HepG2 (cell line): ENCODE measurements around the gene CYP2W1. TPM values are rescaled to one million over a fixed set of nuclear protein-coding genes. Genes with fewer than 3 reads are reported as not detected.

Experiments used
- AGO2 ChIP-seq: fragments of 200-400 bp; formaldehyde crosslinking; optimal IDR thresholded peaks from 2 replicates; pipeline ENCODE3; 2017; ENCODE audit warnings: mild to moderate bottlenecking, low read depth, low read length, moderate library complexity
- BCLAF1 ChIP-seq: fragments of 450-650 bp; IDR thresholded peaks from 2 replicates; pipeline ENCODE4 v1.6.1; 2017; ENCODE audit warnings: mild to moderate bottlenecking
- CBFB ChIP-seq: sonication (generic); formaldehyde crosslinking; IDR thresholded peaks from 2 replicates; pipeline ENCODE4 v1.4.0; 2020; ENCODE audit warnings: missing genetic modification reagents
- EED ChIP-seq: sonication (generic); formaldehyde crosslinking; IDR thresholded peaks from 2 replicates; pipeline ENCODE4 v1.5.0; 2020; ENCODE audit warnings: mild to moderate bottlenecking, missing genetic modification reagents
- FOXJ3 ChIP-seq: sonication (generic); formaldehyde crosslinking; IDR thresholded peaks from 2 replicates; pipeline ENCODE4 v1.4.0; 2020; ENCODE audit warnings: missing genetic modification reagents, mild to moderate bottlenecking, borderline replicate concordance
- GABPB1 ChIP-seq: IDR thresholded peaks from 2 replicates; pipeline ENCODE4 v1.6.1; 2016; ENCODE audit warnings: mild to moderate bottlenecking, missing genetic modification reagents, moderate library complexity, missing compliant biosample characterization
- HDAC2 ChIP-seq: sonication (generic); formaldehyde crosslinking; IDR thresholded peaks from 2 replicates; pipeline ENCODE4 v1.4.0; 2020; ENCODE audit warnings: missing genetic modification reagents
- HOXA9 ChIP-seq: sonication (generic); formaldehyde crosslinking; IDR thresholded peaks from 2 replicates; pipeline ENCODE4 v1.8.1; 2022; ENCODE audit warnings: missing genetic modification reagents, mild to moderate bottlenecking, moderate library complexity, borderline replicate concordance
- JUNB ChIP-seq: sonication (generic); formaldehyde crosslinking; IDR thresholded peaks from 2 replicates; pipeline ENCODE4 v1.8.0; 2022; ENCODE audit warnings: missing genetic modification reagents, mild to moderate bottlenecking, borderline replicate concordance
- LCORL ChIP-seq, 2 experiments: fragments of 450-650 bp in 1 of 2; sonication (generic) in 1 of 2; formaldehyde crosslinking in 1 of 2; IDR thresholded peaks; 2 replicates each; pipeline versions ENCODE4 v1.5.0 to v1.6.1; 2017 to 2020; ENCODE audit warnings: antibody characterized with exemption in 1 of 2, missing genetic modification reagents in 1 of 2
- MXD4 ChIP-seq: IDR thresholded peaks from 2 replicates; pipeline ENCODE4 v1.6.1; 2016; ENCODE audit warnings: mild to moderate bottlenecking, missing biosample characterization, missing genetic modification reagents
- MXI1 ChIP-seq: IDR thresholded peaks from 3 replicates; pipeline ENCODE4 v1.6.1; 2012; ENCODE audit warnings: low read depth, low read length, inconsistent platforms, borderline replicate concordance
- PAWR ChIP-seq: sonication (generic); formaldehyde crosslinking; IDR thresholded peaks from 2 replicates; pipeline ENCODE4 v1.4.0; 2020; ENCODE audit warnings: missing genetic modification reagents, mild to moderate bottlenecking, borderline replicate concordance
- PBX3 ChIP-seq: sonication (generic); formaldehyde crosslinking; IDR thresholded peaks from 2 replicates; pipeline ENCODE4 v1.8.1; 2023; ENCODE audit warnings: missing genetic modification reagents, inconsistent platforms, borderline replicate concordance
- POLR2A ChIP-seq, 2 experiments: IDR thresholded peaks; 2 replicates each; pipeline ENCODE4 v1.6.1; 2011; ENCODE audit warnings: low read depth in 2 of 2, low read length in 2 of 2, mild to moderate bottlenecking in 1 of 2, moderate library complexity in 1 of 2; ENCODE audit not compliant: insufficient read depth in 1 of 2
- RBM22 ChIP-seq: fragments of 200-400 bp; formaldehyde crosslinking; optimal IDR thresholded peaks from 2 replicates; pipeline ENCODE3; 2017; ENCODE audit warnings: mild to moderate bottlenecking, low read length, moderate library complexity
- SP2 ChIP-seq: sonication (generic); formaldehyde crosslinking; IDR thresholded peaks from 2 replicates; pipeline ENCODE4 v1.5.1; 2020; ENCODE audit warnings: mild to moderate bottlenecking, missing genetic modification reagents
- TBP ChIP-seq: sonication (generic); formaldehyde crosslinking; IDR thresholded peaks from 2 replicates; pipeline ENCODE4 v1.5.0; 2020; ENCODE audit warnings: missing genetic modification reagents
- THAP7 ChIP-seq: sonication (generic); formaldehyde crosslinking; IDR thresholded peaks from 2 replicates; pipeline ENCODE4 v1.8.1; 2023; ENCODE audit warnings: mild to moderate bottlenecking, missing genetic modification reagents
- ZFP62 ChIP-seq: sonication (generic); formaldehyde crosslinking; IDR thresholded peaks from 2 replicates; pipeline ENCODE4 v1.4.0; 2020; ENCODE audit warnings: missing genetic modification reagents
- ZFY ChIP-seq: sonication (generic); formaldehyde crosslinking; IDR thresholded peaks from 2 replicates; pipeline ENCODE4 v1.4.0; 2020; ENCODE audit warnings: missing genetic modification reagents
- ZIK1 ChIP-seq: sonication (generic); formaldehyde crosslinking; IDR thresholded peaks from 2 replicates; pipeline ENCODE4 v1.5.0; 2020; ENCODE audit warnings: mild to moderate bottlenecking, low read depth, missing genetic modification reagents, borderline replicate concordance
- ZNF549 ChIP-seq: sonication (generic); formaldehyde crosslinking; IDR thresholded peaks from 2 replicates; pipeline ENCODE4 v1.5.0; 2020; ENCODE audit warnings: missing genetic modification reagents
- ZNF674 ChIP-seq: sonication (generic); formaldehyde crosslinking; IDR thresholded peaks from 2 replicates; pipeline ENCODE4 v1.5.0; 2020; ENCODE audit warnings: low read depth, mild to moderate bottlenecking, missing genetic modification reagents
- polyA plus RNA-seq, 8 experiments: library from polyadenylated mRNA; depleted of rRNA in 3 of 8; stranded (reverse) in 7 of 8; unstranded in 1 of 8; fragments of >200 nt; fragmentation: Illumina TruSeq in 4 of 8; extraction: Trizol in 4 of 8; gene quantifications; 2 replicates each; pipeline versions ENCODE4 v1.2.1 to v1.2.3, GENCODE V29; 2011 to 2016; ENCODE audit warnings: low read depth in 4 of 8, missing spikeins in 1 of 8, mixed read lengths in 1 of 8; ENCODE audit not compliant: insufficient read depth in 1 of 8
- total RNA-seq, 5 experiments: library from RNA; depleted of rRNA; stranded (reverse); fragments of >200 nt; fragmentation: Illumina TruSeq; extraction: Trizol; gene quantifications; 2 replicates each; pipeline ENCODE4 v1.2.3, GENCODE V29; 2016; ENCODE audit warnings: low read depth in 1 of 5
- TF ChIP-seq, protein P1 (sequence below): IDR thresholded peaks from 2 replicates; pipeline ENCODE4 v1.6.1; 2018; ENCODE audit warnings: missing genetic modification reagents

Gene CYP2W1
- total and polyA plus RNA-seq, 2 of the 13 experiments (the other 11 are each of a cell fraction or from before 2014, with no cell fraction given) = 19.5 to 31.7 TPM

- TF ChIP-seq AGO2 (no peak), EED (CRISPR knock-in tag) (no peak), ZFP62 (CRISPR knock-in tag) (no peak), FOXJ3 (CRISPR knock-in tag) (no peak), TBP (0 out of 2 replicates have a peak, but pooled peaks have one; percentile 50), CBFB (CRISPR knock-in tag) (peak; percentile 56; the same call in 1 of the 2 replicates), ZFY (CRISPR knock-in tag) (peak; percentile 90), BCLAF1 (no peak), HDAC2 (CRISPR knock-in tag) (peak; percentile 30; the same call in 1 of the 2 replicates), THAP7 (no peak), PAWR (CRISPR knock-in tag) (no peak), LCORL (IDR thresholded peaks at IDR 0.05) (no peak), LCORL (CRISPR knock-in tag; IDR thresholded peaks at IDR 0.05) (peak; percentile 48), HOXA9 (0 out of 2 replicates have a peak, but pooled peaks have one; percentile 29), ZNF549 (no peak), ZIK1 (CRISPR knock-in tag) (peak; percentile 18), SP2 (CRISPR knock-in tag) (no peak), MXD4 (peak; percentile 57; the same call in 1 of the 2 replicates), POLR2A (IDR thresholded peaks at IDR 0.05; ENCODE audit: insufficient read depth in 1 of 2, low read depth in 2 of 2, low read length in 2 of 2) (peak in 1 of 2 experiments; percentile 70; a peak in 2 of 4 replicates), RBM22 (no peak), JUNB (no peak), MXI1 (no peak), GABPB1 (CRISPR knock-in tag) (peak; percentile 70), PBX3 (CRISPR knock-in tag) (no peak), ZNF674 (CRISPR knock-in tag) (no peak)
- TF ChIP-seq, protein P1, sequence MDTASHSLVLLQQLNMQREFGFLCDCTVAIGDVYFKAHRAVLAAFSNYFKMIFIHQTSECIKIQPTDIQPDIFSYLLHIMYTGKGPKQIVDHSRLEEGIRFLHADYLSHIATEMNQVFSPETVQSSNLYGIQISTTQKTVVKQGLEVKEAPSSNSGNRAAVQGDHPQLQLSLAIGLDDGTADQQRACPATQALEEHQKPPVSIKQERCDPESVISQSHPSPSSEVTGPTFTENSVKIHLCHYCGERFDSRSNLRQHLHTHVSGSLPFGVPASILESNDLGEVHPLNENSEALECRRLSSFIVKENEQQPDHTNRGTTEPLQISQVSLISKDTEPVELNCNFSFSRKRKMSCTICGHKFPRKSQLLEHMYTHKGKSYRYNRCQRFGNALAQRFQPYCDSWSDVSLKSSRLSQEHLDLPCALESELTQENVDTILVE (CRISPR knock-in tag) = peak; percentile 28; the same call in 1 of the 2 replicates
These were observed at the start of gene CYP2W1 (continued) for GRCh38 chr7:983004-983615.
